IPS DF 6.9 (cell line): Measurements from ENCODE around the gene TICAM1.

Experiments
- DNase-seq: peaks from one replicate; pipeline ENCODE4 v3.0.0-alpha.2; 2013; ENCODE audit warnings: low read depth, low spot score
- H3K27ac ChIP-seq: one replicate; pipeline ENCODE4 v1.5.1; 2013; ENCODE audit warnings: low read length, control low read depth
- H3K27me3 ChIP-seq: 2 replicates; pipeline ENCODE4 v1.6.1; 2013; ENCODE audit warnings: mild to moderate bottlenecking, low read length; ENCODE audit not compliant: control insufficient read depth, insufficient read depth
- H3K36me3 ChIP-seq: 2 replicates; pipeline ENCODE4 v1.6.1; 2013; ENCODE audit warnings: low read length; ENCODE audit not compliant: control insufficient read depth, insufficient read depth
- H3K4me1 ChIP-seq: 2 replicates; pipeline ENCODE4 v1.6.1; 2013; ENCODE audit warnings: low read length; ENCODE audit not compliant: control insufficient read depth, insufficient read depth
- H3K4me3 ChIP-seq: 2 replicates; pipeline ENCODE4 v1.5.1; 2013; ENCODE audit warnings: mild to moderate bottlenecking, low read length
- H3K9me3 ChIP-seq: 2 replicates; pipeline ENCODE4 v1.6.1; 2013; ENCODE audit warnings: low read length, inconsistent platforms; ENCODE audit not compliant: control insufficient read depth, insufficient read depth
- WGBS: extraction: QIAGEN DNeasy Blood & Tissue Kit; methylation state at CpG from one replicate; pipeline ENCODE4 v1.1.7; 2013; ENCODE audit warnings: mixed read lengths, missing lambda C conversion rate; ENCODE audit not compliant: insufficient read length, insufficient coverage; 5-methylcytosine and 5-hydroxymethylcytosine counted together

The TICAM1 gene

DNA sequence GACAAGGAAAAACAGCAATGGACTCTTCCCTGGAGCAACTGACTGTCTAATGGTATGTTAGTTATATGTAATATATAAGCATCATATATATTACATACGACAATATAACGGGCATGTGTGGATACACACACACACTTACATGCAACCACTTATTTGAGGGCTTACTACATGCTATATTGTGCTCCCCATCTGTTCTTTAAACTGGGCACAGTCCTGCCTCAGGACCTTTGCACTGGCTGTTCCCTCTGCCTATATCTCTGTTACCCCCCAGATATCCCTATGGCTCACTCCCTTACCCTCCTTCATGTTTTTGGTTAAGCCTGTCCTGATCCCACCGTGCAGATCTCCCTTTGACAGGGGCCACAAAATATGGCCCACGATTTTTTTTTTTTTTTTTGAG is 10.2 kb downstream of the TICAM1 start:
- DNase-seq, result no peak
- peaks cover 2% of the 10 kb centered on the region; the same call in 1 of the 2 replicates for H3K36me3 ChIP-seq
- H3K4me3 ChIP-seq, result no peak overlapping the region
- H3K27me3 ChIP-seq, result no peaks in the 10 kb centered on the region
- H3K27ac ChIP-seq, result no peak overlapping the region
- no CpG with 5 or more reads among the region's 4 CpGs for WGBS
- H3K9me3 ChIP-seq, result no peaks in the 10 kb centered on the region
- H3K4me1 ChIP-seq, result no peaks in the 10 kb centered on the region

- H3K9me3 ChIP-seq, result no peaks in the 10 kb centered on the region
- no peaks in the 10 kb centered on the region for H3K4me1 ChIP-seq
- no peak for DNase-seq
- H3K27ac ChIP-seq, result no peak overlapping the region
- peaks cover 2% of the 10 kb centered on the region for H3K36me3 ChIP-seq
- H3K4me3 ChIP-seq, result no peak overlapping the region
- H3K27me3 ChIP-seq, result no peaks in the 10 kb centered on the region
- WGBS, result no CpG with 5 or more reads among the region's 32 CpGs
Observed at GRCh38 chr19:4817467-4818277, 13.8 kb downstream of the TICAM1 start.

DNA sequence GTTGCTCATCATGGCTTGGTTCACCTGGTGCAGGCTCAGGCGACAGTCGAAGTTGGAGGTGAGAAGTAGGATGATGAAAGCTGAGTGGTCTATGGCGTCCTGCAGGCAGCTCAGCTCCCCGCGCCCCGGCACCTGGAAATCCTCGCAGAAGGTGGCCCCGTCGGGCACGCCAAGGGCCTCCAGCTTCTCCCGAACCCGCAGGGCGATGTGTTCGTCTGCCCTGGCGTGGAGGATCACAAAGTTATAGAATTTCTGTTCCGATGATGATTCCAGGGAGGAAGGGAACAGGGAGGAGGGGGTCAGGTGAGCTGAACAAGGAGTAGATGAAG is 14.6 kb downstream of the TICAM1 start:
- H3K27me3 ChIP-seq, result no peaks in the 10 kb centered on the region
- no peak for DNase-seq
- no peaks in the 10 kb centered on the region for H3K9me3 ChIP-seq
- H3K4me3 ChIP-seq, result no peak overlapping the region
- H3K27ac ChIP-seq, result no peak overlapping the region
- WGBS, result no CpG with 5 or more reads among the region's 16 CpGs
- peaks cover 2% of the 10 kb centered on the region for H3K36me3 ChIP-seq
- no peaks in the 10 kb centered on the region for H3K4me1 ChIP-seq

GRCh38 chr19:4816202-4816949 is 15.1 kb downstream of the TICAM1 start:
- Histone ChIP-seq H3K4me3 (no peak overlapping the region), H3K4me1 (no peaks in the 10 kb centered on the region), H3K9me3 (no peaks in the 10 kb centered on the region), H3K36me3 (peaks cover 2% of the 10 kb centered on the region), H3K27ac (no peak overlapping the region), H3K27me3 (no peaks in the 10 kb centered on the region)
- DNase-seq, result no peak
- WGBS, result no CpG with 5 or more reads among the region's 35 CpGs

DNA sequence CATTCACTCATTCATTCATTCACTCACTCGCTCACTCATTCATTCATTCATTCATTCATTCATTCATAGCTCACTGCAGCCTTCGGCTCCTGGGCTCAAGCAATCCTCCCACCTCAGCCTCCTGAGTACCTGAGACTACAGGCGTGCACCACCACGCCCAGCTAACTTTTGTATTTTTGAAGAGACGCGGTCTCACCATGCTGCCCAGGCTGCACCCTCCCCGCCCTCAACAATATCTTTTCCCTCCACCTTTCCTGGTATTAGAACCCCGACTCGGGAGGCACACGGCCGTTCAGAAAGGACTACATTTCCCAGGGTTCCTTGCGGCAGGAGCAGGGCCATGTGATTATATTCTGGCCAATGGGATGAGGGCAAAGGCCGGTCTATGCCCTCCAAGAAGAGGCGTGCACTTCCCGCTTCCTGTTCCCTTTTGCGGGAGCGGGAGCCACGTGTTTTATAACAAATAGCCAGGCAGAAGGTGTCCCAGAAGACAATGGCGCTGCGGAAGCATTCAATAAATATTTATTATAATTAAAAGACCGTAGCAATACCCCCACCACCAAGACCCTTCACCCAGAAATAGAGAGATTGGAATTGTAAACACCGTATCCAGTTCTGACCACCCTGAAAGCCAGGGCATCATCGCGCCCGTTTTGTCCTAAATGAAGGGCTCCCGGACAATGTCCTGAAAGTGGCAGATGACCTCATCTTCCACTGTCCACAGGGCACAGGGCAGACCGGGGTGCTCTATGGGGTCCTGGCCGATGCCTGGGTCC is 15.9 kb downstream of the TICAM1 start:
- Histone ChIP-seq H3K4me3 (no peak overlapping the region), H3K4me1 (no peaks in the 10 kb centered on the region), H3K27ac (no peak overlapping the region), H3K9me3 (no peaks in the 10 kb centered on the region), H3K36me3 (peaks cover 2% of the 10 kb centered on the region), H3K27me3 (no peaks in the 10 kb centered on the region)
- no CpG with 5 or more reads among the region's 28 CpGs for WGBS
- peak; percentile 94 for DNase-seq

GRCh38 chr19:4814625-4815425 is 16.7 kb downstream of the TICAM1 start:
- Histone ChIP-seq H3K9me3 (no peaks in the 10 kb centered on the region), H3K4me3 (no peak overlapping the region), H3K4me1 (no peaks in the 10 kb centered on the region), H3K36me3 (peaks cover 2% of the 10 kb centered on the region), H3K27ac (no peak overlapping the region), H3K27me3 (no peaks in the 10 kb centered on the region)
- 100% methylated on average over 4 of the region's 7 CpGs for WGBS
- no peak for DNase-seq

- Histone ChIP-seq H3K27me3 (no peaks in the 10 kb centered on the region), H3K36me3 (no peaks in the 10 kb centered on the region; the same call in 1 of the 2 replicates), H3K4me1 (no peaks in the 10 kb centered on the region), H3K4me3 (no peak overlapping the region), H3K9me3 (no peaks in the 10 kb centered on the region), H3K27ac (no peak overlapping the region)
- peak; percentile 63 for DNase-seq
- WGBS, result no CpG with 5 or more reads among the region's 12 CpGs
Observed at GRCh38 chr19:4811328-4812131, 20.0 kb downstream of the TICAM1 start.

- Histone ChIP-seq H3K4me3 (no peak overlapping the region), H3K27me3 (no peaks in the 10 kb centered on the region), H3K4me1 (no peaks in the 10 kb centered on the region), H3K27ac (no peak overlapping the region), H3K36me3 (no peaks in the 10 kb centered on the region), H3K9me3 (no peaks in the 10 kb centered on the region)
- DNase-seq, result no peak
- no CpG with 5 or more reads among the region's 6 CpGs for WGBS
Observed at GRCh38 chr19:4807188-4807587, 24.3 kb downstream of the TICAM1 start.

GRCh38 chr19:4806384-4806783 is 25.1 kb downstream of the TICAM1 start:
- DNase-seq, result no peak
- H3K9me3 ChIP-seq, result no peaks in the 10 kb centered on the region
- H3K27ac ChIP-seq, result no peak overlapping the region
- no peaks in the 10 kb centered on the region for H3K27me3 ChIP-seq
- H3K4me1 ChIP-seq, result no peaks in the 10 kb centered on the region
- H3K4me3 ChIP-seq, result no peak overlapping the region
- H3K36me3 ChIP-seq, result no peaks in the 10 kb centered on the region
- WGBS, result no CpG with 5 or more reads among the region's 6 CpGs
